ENCODE results near the gene ZNF367. TPM values are rescaled to one million over a fixed set of nuclear protein-coding genes. Genes with fewer than 3 reads are reported as not detected.
A peak's percentile ranks its signal among the peaks of the same experiment; 100 is the strongest.

ZNF367 gene
- total and polyA plus RNA-seq, 9 of the 15 experiments (the other 6 are each of a cell fraction or from before 2014, with no cell fraction given), result 2.7 to 14.4 (median 10.0) TPM

- TF ChIP-seq ZNF717 (CRISPR knock-in tag; IDR thresholded peaks at IDR 0.05) (no peak), TRIM24 (IDR thresholded peaks at IDR 0.05) (no peak), GATAD2A (IDR thresholded peaks at IDR 0.05) (no peak), KAT8 (IDR thresholded peaks at IDR 0.05; ENCODE audit: low read depth) (no peak), HNRNPL (IDR thresholded peaks at IDR 0.05; ENCODE audit: low read depth, low read length) (no peak), COPS2 (conservative IDR thresholded peaks at IDR 0.05) (no peak), ELF1 (tag; IDR thresholded peaks at IDR 0.05) (no peak), MAFG (tag; conservative IDR thresholded peaks at IDR 0.05) (peak; percentile 98), POLR3G (IDR thresholded peaks at IDR 0.05; ENCODE audit: extremely low read depth, insufficient read length, insufficient replicate concordance) (no peak), SAFB2 (IDR thresholded peaks at IDR 0.05; ENCODE audit: borderline replicate concordance, low read depth, low read length, severe bottlenecking) (no peak), U2AF2 (optimal IDR thresholded peaks at IDR 0.05; ENCODE audit: low read depth, low read length) (no peak), ZNF695 (CRISPR knock-in tag; IDR thresholded peaks at IDR 0.05) (no peak), ZBTB33 (CRISPR knock-in tag; IDR thresholded peaks at IDR 0.05) (no peak), PCBP2 (IDR thresholded peaks at IDR 0.05; ENCODE audit: low read depth, low read length, poor library complexity, severe bottlenecking) (no peak), ARID1B (IDR thresholded peaks at IDR 0.05) (peak; percentile 54; the same call in 1 of the 2 replicates), ZSCAN32 (CRISPR knock-in tag; IDR thresholded peaks at IDR 0.05) (no peak), PML (IDR thresholded peaks at IDR 0.05; ENCODE audit: low read length) (no peak), RBFOX2 (IDR thresholded peaks at IDR 0.05; ENCODE audit: low read depth, low read length) (no peak), PTBP1 (IDR thresholded peaks at IDR 0.05; ENCODE audit: low read depth, low read length) (no peak), MCM5 (IDR thresholded peaks at IDR 0.05; ENCODE audit: low read depth) (no peak)
- TF ChIP-seq, protein P1, sequence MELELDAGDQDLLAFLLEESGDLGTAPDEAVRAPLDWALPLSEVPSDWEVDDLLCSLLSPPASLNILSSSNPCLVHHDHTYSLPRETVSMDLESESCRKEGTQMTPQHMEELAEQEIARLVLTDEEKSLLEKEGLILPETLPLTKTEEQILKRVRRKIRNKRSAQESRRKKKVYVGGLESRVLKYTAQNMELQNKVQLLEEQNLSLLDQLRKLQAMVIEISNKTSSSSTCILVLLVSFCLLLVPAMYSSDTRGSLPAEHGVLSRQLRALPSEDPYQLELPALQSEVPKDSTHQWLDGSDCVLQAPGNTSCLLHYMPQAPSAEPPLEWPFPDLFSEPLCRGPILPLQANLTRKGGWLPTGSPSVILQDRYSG (tag; conservative IDR thresholded peaks at IDR 0.05; ENCODE audit: low read depth), result no peak
- TF ChIP-seq, protein P2, sequence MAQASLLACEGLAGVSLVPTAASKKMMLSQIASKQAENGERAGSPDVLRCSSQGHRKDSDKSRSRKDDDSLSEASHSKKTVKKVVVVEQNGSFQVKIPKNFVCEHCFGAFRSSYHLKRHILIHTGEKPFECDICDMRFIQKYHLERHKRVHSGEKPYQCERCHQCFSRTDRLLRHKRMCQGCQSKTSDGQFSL (CRISPR knock-in tag; IDR thresholded peaks at IDR 0.05), result no peak
- TF ChIP-seq, protein P2 (tag; IDR thresholded peaks at IDR 0.05), result no peak
- TF ChIP-seq, protein P3, sequence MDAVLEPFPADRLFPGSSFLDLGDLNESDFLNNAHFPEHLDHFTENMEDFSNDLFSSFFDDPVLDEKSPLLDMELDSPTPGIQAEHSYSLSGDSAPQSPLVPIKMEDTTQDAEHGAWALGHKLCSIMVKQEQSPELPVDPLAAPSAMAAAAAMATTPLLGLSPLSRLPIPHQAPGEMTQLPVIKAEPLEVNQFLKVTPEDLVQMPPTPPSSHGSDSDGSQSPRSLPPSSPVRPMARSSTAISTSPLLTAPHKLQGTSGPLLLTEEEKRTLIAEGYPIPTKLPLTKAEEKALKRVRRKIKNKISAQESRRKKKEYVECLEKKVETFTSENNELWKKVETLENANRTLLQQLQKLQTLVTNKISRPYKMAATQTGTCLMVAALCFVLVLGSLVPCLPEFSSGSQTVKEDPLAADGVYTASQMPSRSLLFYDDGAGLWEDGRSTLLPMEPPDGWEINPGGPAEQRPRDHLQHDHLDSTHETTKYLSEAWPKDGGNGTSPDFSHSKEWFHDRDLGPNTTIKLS (IDR thresholded peaks at IDR 0.05; ENCODE audit: borderline replicate concordance, low read depth), result no peak
These were observed 4.6 kb downstream of the ZNF367 start (continued) for GRCh38 chr9:96413302-96414221.

Measured in K562 (cell line).